HT1080 (cell line): ENCODE measurements around the gene PTGES2. TPM values are rescaled to one million over a fixed set of nuclear protein-coding genes. Genes with fewer than 3 reads are reported as not detected.

Experiments
- DNase-seq: peaks from one replicate; pipeline ENCODE4 v3.0.0-alpha.2; 2015; ENCODE audit warnings: low read depth
- total RNA-seq: library from RNA; depleted of rRNA; stranded (reverse); fragments of >200 nt; shearing (Covaris generic); gene quantifications from 2 replicates; pipeline ENCODE4 v1.2.3, GENCODE V29; 2014

The PTGES2 gene
- total RNA-seq, 1 experiment from 2014 or later = 203 TPM

DNA sequence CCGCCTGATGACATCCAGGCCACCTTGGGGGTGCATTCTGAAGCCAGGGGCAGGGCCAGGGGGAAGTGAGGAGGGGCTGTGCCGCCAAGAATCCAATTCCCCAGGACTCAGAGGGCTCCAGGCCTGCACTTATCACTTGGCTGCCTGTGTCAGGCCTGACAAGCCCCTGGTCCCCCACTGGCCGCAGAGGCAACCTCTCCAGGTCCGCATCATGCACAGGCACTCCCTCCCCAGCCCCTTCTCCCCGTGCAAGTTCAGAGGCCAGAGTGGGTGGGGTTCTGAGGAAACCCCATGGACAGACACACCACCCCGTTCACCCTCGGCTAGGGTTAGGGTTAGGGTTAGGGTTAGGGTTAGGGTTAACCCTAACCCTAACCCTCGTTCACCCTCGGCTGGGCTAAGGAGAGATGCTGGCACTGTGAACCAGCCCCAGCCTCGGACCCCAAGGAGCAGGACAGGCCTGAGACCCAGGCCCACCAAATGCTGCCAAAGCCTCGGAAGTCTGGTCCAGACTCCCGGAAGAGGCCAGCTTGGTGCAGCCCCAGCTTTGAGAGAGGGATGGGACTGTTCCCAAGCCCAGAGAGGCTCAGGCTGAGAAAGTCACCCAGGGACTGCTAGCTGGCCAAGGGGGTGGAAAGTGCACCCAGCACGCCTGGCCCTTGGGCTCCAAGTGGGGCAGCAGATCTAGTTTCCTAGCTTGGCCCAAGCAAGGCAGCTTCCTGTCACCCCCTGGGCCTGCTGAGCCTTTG lies 26.6 kb upstream of the PTGES2 start:
- no peak for DNase-seq

DNA sequence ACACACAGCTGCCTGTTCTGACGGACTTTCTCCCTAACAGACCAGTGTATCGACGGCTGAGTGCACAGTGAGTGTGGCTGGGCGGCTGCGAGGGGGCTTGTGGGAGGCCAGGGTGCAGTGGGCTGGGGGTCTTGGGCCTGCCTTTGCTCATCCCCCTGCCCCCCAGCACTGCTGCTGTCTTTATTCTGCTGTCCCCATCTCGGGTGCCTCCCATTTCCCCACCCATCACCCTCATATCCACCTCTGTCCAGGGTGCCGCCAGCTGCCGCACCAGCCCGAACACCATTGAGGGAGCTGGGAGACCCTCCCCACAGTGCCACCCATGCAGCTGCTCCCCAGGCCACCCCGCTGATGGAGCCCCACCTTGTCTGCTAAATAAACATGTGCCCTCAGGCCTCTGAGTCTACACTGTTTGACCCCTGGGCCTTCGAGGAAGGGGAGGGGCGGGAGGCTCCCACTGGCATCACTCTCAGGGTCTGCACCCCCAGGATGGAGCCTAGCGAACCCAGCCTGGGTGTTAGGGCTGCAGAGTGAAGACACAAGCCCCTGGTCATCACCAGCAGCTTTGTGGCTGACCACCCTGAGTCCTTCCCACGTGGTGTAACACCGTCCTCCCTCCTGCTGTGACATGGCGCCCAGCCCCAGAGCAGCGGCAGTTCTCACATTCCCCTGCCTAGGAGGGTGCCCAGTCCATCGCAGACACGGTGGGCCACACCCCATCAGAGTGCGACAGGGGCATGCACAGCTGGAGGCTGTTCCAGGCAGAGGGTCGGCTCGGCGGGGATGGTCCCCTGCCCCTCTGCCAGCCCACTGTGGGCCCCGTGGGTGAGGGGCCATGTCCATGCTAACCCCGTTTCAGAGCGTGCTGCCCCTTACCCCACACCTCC lies 25.8 kb upstream of the PTGES2 start:
- no peak for DNase-seq

DNA sequence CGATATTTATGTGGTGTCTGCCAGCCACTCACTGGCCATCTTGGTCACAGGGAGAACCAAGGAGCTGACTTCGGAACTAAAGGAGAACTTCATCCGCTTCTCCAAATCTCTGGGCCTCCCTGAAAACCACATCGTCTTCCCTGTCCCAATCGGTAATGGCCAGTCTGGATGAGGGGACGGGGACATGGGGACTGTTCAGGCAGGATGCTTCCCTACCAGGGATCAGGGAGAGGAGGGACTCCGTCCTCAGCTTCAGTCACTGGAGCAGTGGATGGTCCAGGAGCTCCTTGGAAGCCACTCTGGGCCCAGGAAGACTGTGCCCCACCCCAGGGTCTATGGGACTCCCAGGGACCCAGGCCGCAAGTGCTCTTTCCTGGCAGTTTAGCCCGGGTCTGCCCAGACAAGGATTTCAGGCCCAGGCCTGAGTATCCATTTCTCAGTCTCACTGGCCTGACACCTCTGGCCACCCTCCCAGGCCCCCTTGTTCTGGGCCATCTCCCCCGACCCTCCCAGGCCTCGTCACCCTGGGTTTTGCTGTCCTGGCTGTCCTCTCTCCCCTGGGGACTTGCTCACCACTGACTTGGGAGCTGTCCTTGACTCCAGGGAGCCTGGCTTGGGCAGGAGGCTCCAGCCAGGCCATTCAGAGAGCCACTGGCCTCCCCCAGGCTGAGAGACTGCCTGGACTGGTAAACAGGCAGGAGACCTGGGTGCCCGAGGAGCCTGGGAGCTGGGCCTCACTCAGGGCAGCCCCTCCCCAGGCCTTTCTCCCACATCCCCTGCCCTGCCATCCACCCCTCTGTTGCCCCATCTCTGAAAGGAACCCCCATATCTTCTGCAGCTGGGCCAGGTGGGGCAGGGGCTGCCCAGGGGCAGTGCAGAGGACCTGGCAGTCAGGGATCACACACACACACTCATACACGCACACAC lies 24.9 kb upstream of the PTGES2 start:
- DNase-seq = no peak

DNA sequence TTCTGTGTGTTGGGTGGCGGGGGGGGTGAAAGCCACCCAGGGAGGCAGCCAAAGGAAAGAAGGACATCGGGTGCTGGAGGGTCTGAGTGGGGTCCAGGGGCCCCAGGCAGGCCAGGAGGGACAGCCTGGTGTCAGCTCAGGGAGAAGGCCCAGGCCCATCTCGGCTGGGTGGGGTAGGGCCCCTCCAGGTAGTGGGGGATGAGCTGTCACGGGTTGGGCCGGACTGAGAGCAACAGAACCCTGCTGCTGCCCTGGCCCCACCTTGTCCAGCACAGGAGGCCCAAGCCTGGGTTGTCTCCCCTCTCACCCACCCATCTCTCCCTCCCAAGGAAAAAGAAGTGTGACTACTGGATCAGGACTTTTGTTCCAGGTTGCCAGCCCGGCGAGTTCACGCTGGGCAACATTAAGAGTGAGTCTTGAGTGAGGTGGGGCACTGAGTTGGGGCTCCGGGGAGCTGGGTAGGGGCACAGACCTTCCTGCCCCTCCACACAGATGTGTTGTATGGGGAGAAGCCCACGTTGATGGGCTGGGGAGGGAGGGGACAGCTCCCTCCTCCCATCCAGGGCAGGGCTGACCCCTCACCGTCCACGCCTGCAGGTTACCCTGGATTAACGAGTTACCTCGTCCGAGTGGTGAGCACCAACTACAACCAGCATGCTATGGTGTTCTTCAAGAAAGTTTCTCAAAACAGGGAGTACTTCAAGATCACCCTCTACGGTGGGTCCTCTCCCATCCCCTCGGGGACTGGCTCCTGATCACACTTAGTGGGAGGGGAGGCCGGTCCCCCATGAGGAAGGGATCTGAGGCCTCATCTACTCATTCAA lies 24.0 kb upstream of the PTGES2 start:
- no peak for DNase-seq

DNA sequence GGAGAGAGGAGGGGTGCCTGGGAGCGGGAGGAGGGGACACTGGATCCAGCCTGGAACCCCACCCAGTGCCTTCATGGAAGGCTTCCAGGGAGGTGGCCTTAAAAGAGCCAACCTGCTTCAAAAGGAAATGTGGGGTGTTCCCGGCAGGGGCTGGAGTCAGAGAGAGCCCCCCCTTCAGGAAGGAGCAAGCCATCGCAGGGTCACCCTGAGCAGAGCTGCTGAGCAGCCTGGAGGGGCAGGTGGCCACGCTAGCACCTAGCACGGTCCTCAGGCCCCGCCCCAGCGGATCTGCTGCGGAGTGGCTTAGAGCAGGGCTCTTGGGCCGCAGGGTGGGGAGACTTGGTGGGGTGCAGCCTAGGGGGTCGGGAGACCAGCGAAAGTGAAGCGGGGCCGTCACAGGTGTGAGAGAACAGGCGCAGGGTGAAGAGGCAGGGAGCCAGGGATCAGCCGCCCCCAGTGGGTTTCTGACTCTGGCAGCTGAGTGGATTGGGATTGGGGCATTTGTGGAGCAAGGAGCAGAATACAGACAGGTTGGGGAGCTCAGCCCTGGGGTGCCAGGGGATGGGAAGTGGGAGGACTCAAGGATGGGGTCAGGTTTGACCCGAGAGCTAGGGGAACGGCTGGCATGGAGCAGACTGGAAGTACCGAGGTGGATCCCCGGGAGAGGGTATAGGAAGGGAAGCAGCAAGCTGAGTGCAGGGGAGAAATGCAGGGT lies 23.2 kb upstream of the PTGES2 start:
- no peak for DNase-seq

DNA sequence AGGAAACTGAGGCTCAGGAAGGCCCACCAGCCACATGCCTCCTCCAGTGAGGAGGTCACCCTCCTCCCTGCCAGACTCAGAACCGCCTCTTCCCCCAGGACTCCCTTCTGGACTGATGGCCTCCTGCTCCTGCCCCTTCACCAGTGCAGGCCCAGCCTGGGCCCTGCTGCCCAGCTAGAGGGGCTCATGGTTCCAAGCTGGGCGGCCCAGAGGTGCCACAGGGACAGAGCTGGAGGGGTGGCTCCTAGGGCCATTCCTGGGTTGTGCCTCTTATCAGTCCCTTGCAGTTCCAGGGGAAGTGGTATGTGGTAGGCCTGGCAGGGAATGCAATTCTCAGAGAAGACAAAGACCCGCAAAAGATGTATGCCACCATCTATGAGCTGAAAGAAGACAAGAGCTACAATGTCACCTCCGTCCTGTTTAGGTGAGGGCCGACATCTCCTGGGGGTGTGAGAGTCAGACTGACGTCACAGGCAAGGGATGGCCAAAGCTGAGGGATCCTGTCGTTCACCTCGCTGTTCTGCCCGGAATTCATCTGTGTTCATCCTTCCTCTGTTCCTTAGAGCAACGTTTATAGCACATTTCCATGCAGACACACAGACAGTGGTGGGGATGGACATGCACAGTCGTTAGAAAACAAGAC lies 22.5 kb upstream of the PTGES2 start:
- no peak for DNase-seq

DNA sequence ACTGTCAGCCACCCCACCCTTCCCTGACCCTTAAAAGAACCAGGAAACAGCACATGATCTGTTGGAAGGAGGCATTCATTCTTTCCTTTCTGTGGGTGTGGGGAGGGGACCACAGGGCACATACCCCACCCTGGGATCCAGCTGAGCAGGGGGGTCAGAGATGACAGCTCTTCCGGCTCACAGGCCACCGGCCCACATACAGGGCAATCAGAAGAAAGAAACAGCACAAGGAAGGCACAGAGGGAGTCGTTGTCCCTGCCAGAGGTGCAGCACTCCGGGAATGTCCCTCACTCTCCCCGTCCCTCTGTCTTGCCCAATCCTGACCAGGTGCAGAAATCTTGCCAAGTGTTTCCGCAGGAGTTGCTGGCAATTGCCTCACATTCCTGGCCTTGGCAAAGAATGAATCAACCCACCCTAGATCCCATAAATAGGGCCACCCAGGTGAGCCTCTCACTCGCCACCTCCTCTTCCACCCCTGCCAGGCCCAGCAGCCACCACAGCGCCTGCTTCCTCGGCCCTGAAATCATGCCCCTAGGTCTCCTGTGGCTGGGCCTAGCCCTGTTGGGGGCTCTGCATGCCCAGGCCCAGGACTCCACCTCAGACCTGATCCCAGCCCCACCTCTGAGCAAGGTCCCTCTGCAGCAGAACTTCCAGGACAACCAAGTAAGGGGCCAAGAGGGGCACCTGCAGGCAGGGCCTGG lies 21.6 kb upstream of the PTGES2 start, which contains the start of gene LCN2:
Gene LCN2, plus strand, starts transcription at position 453 of the 701 bp plus-strand sequence. Its CDS starts 73 bp downstream, at position 526.
- DNase-seq = no peak

DNA sequence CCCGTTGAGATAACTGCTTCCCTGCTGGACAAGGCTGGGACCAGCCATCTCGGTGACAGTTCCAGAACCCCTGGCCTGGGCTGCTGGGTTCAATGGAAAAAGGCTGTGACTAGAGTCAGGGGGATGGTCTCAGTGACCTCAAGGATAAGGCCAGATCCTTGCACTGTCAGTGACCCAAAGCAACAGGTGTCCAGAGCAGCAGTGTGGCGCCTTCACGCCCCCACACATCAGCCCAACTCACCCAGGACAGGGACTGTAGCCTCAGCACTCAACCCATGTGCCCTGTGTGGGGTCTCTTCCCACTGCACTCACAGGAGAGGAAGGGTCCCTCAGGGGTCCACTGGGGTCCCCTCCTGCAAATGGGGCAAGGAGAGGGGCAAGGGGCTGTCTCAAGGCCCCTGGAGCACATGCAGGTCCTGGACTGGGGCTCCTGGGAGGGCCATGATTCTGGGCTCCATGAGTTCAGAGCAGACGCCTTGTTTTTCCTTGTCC lies 21.0 kb upstream of the PTGES2 start:
- DNase-seq = no peak

DNA sequence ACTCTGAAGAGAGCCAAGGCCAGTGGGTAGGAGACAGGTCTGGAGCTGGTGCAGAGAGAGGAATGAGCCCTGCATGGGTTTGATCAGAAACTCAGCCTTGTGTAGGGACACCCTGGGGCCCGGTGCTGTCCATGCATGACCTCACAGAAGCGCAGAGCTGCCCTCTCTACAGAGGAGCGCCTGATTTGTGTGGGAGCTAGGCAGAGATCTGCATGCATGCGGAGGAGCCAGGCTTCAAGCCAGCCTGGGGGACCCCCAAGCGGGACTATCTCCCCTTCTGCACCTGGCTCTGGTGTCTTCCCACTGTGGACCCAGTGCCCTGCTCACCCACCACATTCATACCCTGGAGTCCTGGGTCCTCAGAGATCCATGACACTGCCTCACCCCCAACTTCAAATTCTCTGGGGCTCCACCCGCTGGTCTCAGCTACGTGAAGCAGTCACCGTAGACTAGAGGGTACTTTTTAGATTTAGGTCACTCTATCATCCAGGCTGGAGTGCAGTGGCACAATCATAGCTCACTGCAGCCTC lies 19.1 kb upstream of the PTGES2 start:
- DNase-seq = no peak

DNA sequence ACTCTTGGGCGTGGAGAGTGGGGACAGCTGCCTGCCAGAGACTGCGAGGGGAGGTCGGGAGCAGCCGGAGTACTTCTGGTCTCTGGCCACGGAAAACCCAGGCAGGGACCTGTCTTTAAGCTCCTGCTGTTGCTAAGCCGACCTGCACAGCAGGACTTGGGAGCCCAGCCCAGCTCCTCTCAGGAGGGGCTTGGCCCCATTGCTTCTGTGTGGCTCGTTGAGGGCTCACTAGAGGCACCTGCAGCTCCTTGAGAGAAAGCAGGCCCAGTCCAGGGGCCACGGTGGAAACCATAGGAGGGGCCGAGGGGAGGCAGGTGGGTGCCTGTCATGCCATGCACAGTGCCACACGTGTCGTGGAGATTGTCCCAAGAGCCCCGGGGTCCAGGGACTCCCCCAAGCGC lies 18.4 kb upstream of the PTGES2 start:
- DNase-seq = no peak

DNA sequence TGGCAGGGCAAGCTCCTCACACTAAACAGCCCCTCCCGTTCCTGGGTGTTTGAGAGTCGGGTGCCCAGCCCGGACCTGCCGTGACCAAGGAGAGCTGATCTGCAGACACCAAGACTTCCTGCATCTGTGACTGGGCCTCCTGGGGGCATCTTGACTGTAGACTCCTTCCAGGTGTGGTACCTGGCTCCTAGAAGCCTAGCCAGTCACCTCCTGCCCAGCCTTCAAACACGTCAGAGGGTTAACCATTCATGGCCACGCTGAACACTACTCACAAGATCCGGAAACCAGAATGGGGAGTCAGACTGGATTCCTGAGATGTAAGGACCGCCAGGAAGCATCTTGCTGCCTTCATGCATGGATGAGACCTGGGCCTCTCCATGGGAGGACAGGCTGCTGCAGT lies 18.0 kb upstream of the PTGES2 start:
- no peak for DNase-seq

DNA sequence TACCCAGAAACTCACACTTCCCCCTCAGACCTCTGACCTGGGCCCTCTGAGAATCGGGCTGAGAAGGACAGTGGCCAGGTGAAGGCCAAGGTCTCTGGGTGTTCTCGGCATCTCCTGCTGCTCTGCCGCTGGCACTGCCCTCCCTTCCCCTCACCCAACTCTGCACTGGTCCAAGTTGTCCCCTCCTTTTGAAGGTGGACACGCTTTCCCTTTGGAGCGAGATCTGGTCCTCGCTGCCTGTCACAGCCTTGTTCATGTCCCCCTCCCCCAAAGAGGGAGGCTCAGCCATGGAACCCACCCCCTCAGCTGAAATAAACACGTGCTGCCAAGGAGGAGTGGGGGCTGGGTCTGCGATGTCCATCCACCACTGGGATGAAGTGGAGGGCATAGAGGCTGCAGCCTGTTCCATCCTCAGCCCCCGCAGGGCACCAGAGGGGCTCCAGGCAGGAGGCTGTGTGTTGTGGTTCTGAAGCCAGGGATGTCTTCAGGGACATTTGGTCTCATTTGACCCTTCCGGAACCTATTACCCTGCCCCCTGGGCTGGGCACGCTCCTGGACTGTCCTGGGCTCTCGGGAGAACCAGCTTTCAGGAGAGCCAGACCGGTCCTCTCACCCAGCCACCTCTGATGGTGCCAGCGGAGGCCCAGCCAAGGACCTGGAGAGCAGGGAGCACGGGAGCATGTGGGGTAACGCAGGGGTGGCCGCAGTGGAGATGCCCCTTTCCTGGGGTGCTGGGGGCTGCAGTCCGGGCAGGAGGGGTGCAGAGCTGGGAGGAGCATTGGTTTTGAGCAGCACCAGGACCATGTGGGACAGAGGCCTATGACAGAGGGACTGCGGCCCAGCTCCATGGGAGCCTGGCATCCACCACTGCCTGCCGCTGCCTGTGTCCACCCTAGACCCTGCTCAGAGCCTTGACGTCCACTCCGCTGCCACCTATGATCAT lies 17.0 kb upstream of the PTGES2 start:
- no peak for DNase-seq

DNA sequence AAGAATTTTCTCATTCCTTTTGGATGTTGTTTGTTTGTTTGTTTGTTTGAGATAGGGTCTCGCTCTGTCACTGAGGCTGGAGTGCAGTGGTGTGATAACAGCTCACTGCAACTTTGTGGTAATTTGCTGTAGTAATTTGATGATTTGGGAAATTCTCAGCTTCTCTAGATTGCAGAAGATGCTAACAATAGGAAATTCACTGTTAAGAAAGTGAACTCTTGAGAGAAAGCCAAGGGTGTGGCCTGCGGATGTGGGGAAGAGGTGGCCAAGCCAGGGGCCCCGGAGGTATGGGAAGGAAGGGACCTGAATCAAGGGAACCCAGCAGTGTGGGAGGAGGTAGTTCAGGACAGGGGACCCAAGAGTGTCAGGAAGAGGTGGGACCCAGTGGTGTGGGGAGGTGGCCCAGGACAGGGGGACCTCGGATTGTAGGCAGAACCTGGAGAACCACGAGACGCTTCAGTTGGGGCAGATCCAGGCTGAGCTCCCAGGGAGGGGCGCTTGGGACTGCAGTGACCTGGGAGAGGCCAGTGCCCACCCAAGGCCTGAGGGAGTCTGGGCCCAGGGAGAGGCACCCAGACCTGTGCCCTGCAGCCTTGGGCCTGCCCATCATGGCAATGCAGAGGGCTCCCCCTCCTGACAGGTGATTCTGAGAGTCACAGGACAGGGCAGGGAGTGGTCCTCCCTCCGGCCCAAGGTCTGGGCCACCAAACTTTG lies 16.2 kb upstream of the PTGES2 start:
- no peak for DNase-seq

DNA sequence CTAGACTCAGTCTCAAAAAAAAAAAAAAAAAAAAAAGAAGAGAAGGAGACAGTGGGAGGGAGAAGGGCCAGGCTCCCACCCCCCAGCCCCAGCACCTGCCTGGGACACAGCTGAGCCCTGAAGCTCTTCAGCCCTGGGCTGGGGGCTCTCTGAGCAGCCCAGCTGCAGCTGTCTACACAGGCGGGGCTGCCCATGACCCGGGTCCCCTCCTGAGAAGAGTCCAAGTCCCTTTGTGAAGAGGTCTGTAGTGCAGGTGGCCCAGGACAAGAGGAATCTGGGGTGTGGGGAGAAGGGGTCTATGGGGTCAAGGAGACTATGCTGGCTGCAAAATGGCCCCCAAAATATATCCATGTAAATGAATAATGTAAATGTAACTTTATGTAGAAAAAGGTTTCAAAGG lies 15.1 kb upstream of the PTGES2 start:
- no peak for DNase-seq

DNA sequence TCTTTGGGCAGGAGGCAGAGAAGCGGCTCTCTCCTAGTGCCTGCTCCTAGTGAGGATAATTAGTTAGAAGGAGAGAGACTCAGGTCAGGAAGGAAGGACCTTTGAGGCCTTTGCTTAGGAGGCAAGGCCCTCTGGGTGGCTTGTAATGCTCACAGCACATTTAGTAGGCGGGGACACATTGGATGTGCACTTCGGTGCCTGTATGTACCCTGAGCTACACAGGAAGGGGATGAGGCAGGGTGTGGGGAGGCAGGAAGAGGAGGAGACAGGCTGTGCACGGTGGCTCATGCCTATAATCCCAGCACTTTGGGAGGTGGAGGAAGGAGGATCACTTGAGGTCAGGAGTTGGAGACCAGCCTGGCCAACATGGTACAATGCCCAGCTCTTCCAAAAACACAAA lies 14.5 kb upstream of the PTGES2 start:
- no peak for DNase-seq

DNA sequence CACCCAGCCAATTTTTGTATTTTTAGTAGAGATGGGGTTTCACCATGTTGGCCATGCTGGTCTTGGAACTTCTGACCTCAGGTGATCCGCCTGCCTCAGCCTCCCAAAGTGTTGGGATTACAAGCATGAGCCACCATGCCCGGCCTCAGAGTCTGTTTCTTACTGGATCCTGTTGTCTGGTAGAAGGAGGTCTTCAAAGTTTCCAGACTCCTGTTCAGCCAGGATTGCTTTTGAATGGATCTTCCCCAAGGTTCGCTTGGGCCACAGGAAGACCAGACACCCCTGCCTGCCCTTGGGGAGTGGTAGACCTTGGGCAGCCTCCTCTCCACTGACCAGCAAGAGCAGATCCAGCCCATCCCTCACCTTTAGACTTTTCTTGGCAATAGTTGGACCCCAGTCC lies 14.1 kb upstream of the PTGES2 start:
- no peak for DNase-seq

DNA sequence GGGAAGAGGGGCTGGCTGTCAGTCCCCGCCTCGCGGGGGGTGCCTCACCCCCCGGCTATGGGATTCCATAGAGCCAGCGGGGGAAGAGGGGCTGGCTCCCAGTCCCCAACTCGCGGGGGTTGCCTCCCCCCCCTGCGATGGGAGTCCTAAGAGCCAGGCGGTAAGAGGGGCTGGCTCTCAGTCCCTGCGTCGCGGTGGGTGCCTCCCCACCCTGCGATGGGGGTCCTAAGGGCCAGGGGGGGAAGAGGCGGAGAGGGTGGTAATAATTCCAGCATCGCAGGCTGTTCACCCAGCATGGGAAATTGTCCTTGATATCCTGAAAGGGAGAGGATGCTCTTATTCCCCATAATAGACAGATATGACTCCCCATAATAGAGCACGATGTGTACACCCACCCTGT lies 12.1 kb upstream of the PTGES2 start:
- no peak for DNase-seq
